H9 (cell line): Measurements from ENCODE around the gene LDB2. TPM values are rescaled to one million over a fixed set of nuclear protein-coding genes. Genes with fewer than 3 reads are reported as not detected.

Experiments
- DNase-seq: peaks from one replicate; pipeline ENCODE4 v3.0.0-alpha.2; 2017
- H2AFZ ChIP-seq: one replicate; pipeline ENCODE4 v1.6.1; 2013; ENCODE audit warnings: mild to moderate bottlenecking, low read length, control low read depth, moderate library complexity
- H2AK5ac ChIP-seq: 2 replicates; pipeline ENCODE4 v1.6.1; 2013; ENCODE audit warnings: low read length, control low read depth, mixed read lengths; ENCODE audit not compliant: insufficient read length
- H2BK120ac ChIP-seq: one replicate; pipeline ENCODE4 v1.6.1; 2013; ENCODE audit warnings: low read depth, mild to moderate bottlenecking, low read length, control low read depth, inconsistent platforms; ENCODE audit not compliant: poor library complexity, severe bottlenecking
- H2BK12ac ChIP-seq: 2 replicates; pipeline ENCODE4 v1.6.1; 2013; ENCODE audit warnings: low read length, control low read depth, mixed read lengths, low read depth; ENCODE audit not compliant: insufficient read length
- H2BK15ac ChIP-seq: 2 replicates; pipeline ENCODE4 v1.6.1; 2013; ENCODE audit warnings: low read depth, low read length, control low read depth
- H2BK20ac ChIP-seq: one replicate; pipeline ENCODE4 v1.6.1; 2013; ENCODE audit warnings: low read depth, mild to moderate bottlenecking, low read length, control low read depth, inconsistent platforms; ENCODE audit not compliant: poor library complexity, severe bottlenecking
- H2BK5ac ChIP-seq: 2 replicates; pipeline ENCODE4 v1.6.1; 2013; ENCODE audit warnings: low read length, control low read depth, mixed read lengths; ENCODE audit not compliant: insufficient read length
- H3K14ac ChIP-seq: 2 replicates; pipeline ENCODE4 v1.6.1; 2013; ENCODE audit warnings: low read length, control low read depth; ENCODE audit not compliant: insufficient read depth
- H3K18ac ChIP-seq: 2 replicates; pipeline ENCODE4 v1.6.1; 2013; ENCODE audit warnings: low read depth, mild to moderate bottlenecking, mixed read lengths, low read length, control low read depth; ENCODE audit not compliant: insufficient read length
- H3K23ac ChIP-seq: 2 replicates; pipeline ENCODE4 v1.6.1; 2013; ENCODE audit warnings: low read length, control low read depth, mixed read lengths, low read depth; ENCODE audit not compliant: insufficient read length
- H3K23me2 ChIP-seq: 2 replicates; pipeline ENCODE4 v1.6.1; 2013; ENCODE audit warnings: low read depth, mild to moderate bottlenecking, mixed read lengths, low read length, control low read depth; ENCODE audit not compliant: insufficient read length, poor library complexity, severe bottlenecking
- H3K27ac ChIP-seq: 2 replicates; pipeline ENCODE4 v1.5.1; 2013; ENCODE audit warnings: low read length, control low read depth, mixed read lengths, low read depth; ENCODE audit not compliant: insufficient read length
- H3K27me3 ChIP-seq: 2 replicates; pipeline ENCODE4 v1.6.1; 2013; ENCODE audit warnings: low read length, control low read depth, inconsistent platforms; ENCODE audit not compliant: insufficient read depth
- H3K4ac ChIP-seq: 2 replicates; pipeline ENCODE4 v1.6.1; 2013; ENCODE audit warnings: low read depth, mild to moderate bottlenecking, control low read depth, inconsistent platforms, low read length, moderate library complexity
- H3K4me1 ChIP-seq: 2 replicates; pipeline ENCODE4 v1.6.1; 2013; ENCODE audit warnings: low read length, control low read depth, inconsistent platforms; ENCODE audit not compliant: insufficient read depth
- H3K4me2 ChIP-seq: 2 replicates; pipeline ENCODE4 v1.6.1; 2013; ENCODE audit warnings: low read length, control low read depth, mixed read lengths; ENCODE audit not compliant: insufficient read length, insufficient read depth
- H3K56ac ChIP-seq: 2 replicates; pipeline ENCODE4 v1.6.1; 2013; ENCODE audit warnings: low read depth, mild to moderate bottlenecking, mixed read lengths, low read length, control low read depth; ENCODE audit not compliant: insufficient read length
- H3K79me1 ChIP-seq: 2 replicates; pipeline ENCODE4 v1.6.1; 2013; ENCODE audit warnings: low read depth, mild to moderate bottlenecking, moderate library complexity, low read length, control low read depth, inconsistent platforms; ENCODE audit not compliant: insufficient read depth, poor library complexity, severe bottlenecking
- H3K79me2 ChIP-seq: 2 replicates; pipeline ENCODE4 v1.6.1; 2013; ENCODE audit warnings: low read length, control low read depth, inconsistent platforms; ENCODE audit not compliant: insufficient read depth
- H3K9ac ChIP-seq: 2 replicates; pipeline ENCODE4 v1.6.1; 2013; ENCODE audit warnings: low read length, control low read depth, mixed read lengths; ENCODE audit not compliant: insufficient read length; ENCODE audit errors: extremely low read depth
- H3K9me3 ChIP-seq: one replicate; pipeline ENCODE4 v1.6.1; 2013; ENCODE audit warnings: low read depth, low read length, inconsistent platforms; ENCODE audit not compliant: control insufficient read depth
- H3T11ph ChIP-seq: one replicate; pipeline ENCODE4 v1.6.1; 2013; ENCODE audit warnings: mild to moderate bottlenecking, low read length, control low read depth, inconsistent platforms
- H4K20me1 ChIP-seq: one replicate; pipeline ENCODE4 v1.6.1; 2013; ENCODE audit not compliant: control insufficient read depth, insufficient read length, insufficient read depth
- H4K5ac ChIP-seq: 2 replicates; pipeline ENCODE4 v1.6.1; 2013; ENCODE audit warnings: low read depth, mild to moderate bottlenecking, mixed read lengths, low read length, control low read depth; ENCODE audit not compliant: insufficient read length
- H4K8ac ChIP-seq: replicated peaks from 2 replicates; pipeline ENCODE4 v1.6.1; 2013; ENCODE audit warnings: low read length, control low read depth, mixed read lengths, low read depth; ENCODE audit not compliant: insufficient read length
- H4K91ac ChIP-seq: 2 replicates; pipeline ENCODE4 v1.6.1; 2013; ENCODE audit warnings: low read depth, mild to moderate bottlenecking, moderate library complexity, mixed read lengths, low read length, control low read depth; ENCODE audit not compliant: insufficient read length
- H3K27ac Mint-ChIP-seq, 3 experiments: 2 replicates in 2 of 3; 3 replicates in 1 of 3; pipeline ENCODE4 v1.8.0; 2020 to 2021; ENCODE audit warnings: mixed read lengths in 3 of 3, mild to moderate bottlenecking in 1 of 3, moderate library complexity in 1 of 3
- H3K27me3 Mint-ChIP-seq: 2 replicates; pipeline ENCODE4 v1.8.0; 2021; ENCODE audit warnings: low read depth, mild to moderate bottlenecking, moderate library complexity, mixed read lengths
- H3K36me3 Mint-ChIP-seq, 3 experiments: 2 replicates in 2 of 3; 3 replicates in 1 of 3; pipeline ENCODE4 v1.8.0; 2020 to 2021; ENCODE audit warnings: low read depth in 3 of 3, mixed read lengths in 3 of 3; ENCODE audit not compliant: insufficient read depth in 1 of 3
- H3K4me1 Mint-ChIP-seq, 2 experiments: 2 replicates each; pipeline ENCODE4 v1.8.0; 2020; ENCODE audit warnings: mixed read lengths in 2 of 2
- H3K4me3 Mint-ChIP-seq, 2 experiments: 2 replicates in 1 of 2; 3 replicates in 1 of 2; pipeline ENCODE4 v1.8.0; 2020 to 2021; ENCODE audit warnings: mild to moderate bottlenecking in 2 of 2, mixed read lengths in 2 of 2, moderate library complexity in 1 of 2
- H3K9me3 Mint-ChIP-seq, 2 experiments: 2 replicates in 1 of 2; 3 replicates in 1 of 2; pipeline ENCODE4 v1.8.0; 2020; ENCODE audit warnings: mild to moderate bottlenecking in 2 of 2, mixed read lengths in 2 of 2, moderate library complexity in 1 of 2
- WGBS: extraction: QIAGEN DNeasy Blood & Tissue Kit; methylation state at CpG from one replicate; pipeline ENCODE4 v1.1.7; 2013; ENCODE audit warnings: missing lambda C conversion rate, low lambda C conversion rate, mixed read lengths; ENCODE audit not compliant: insufficient read length; ENCODE audit errors: extremely low coverage; 5-methylcytosine and 5-hydroxymethylcytosine counted together
- total RNA-seq: library from RNA; stranded (reverse); gene quantifications from 2 replicates; pipeline ENCODE4 v1.2.1, GENCODE V29; 2021
- TF ChIP-seq, protein P1 (sequence below): fragments of 200-600 bp; sonication (generic); conservative IDR thresholded peaks from 3 replicates; pipeline ENCODE4 v1.8.0; 2021; ENCODE audit warnings: antibody characterized with exemption, mild to moderate bottlenecking

Gene LDB2
- total RNA-seq, 1 experiment from 2014 or later = 22.5 TPM

DNA sequence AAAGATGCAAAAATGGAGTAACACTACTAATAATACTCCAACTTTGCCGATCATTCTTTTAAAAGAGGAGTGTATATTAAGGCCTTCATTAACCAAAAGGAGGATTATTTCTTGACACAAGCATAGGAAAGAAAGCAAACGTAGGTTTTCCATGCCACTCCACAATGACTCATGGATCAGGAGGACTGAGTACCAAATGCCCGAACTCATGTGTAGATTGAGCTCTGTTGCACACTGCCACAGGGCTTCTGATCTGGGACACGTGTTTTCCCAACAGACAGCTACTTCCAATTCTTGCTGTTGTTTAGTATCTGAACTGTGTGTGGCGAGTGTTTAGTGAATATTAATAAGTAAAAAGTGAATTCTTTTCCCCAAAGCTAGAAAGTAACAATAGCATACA lies 131.2 kb downstream of the LDB2 start:
- no peak overlapping the region for H3K9ac ChIP-seq
- no peaks in the 10 kb centered on the region for H3K9me3 Mint-ChIP-seq
- H4K5ac ChIP-seq = no peak overlapping the region
- no peak overlapping the region for H3K4me2 ChIP-seq
- H2BK20ac ChIP-seq = no peak overlapping the region
- no peak overlapping the region for H2BK12ac ChIP-seq
- peaks cover 0 to 1% (median 0%) of the 10 kb centered on the region in 3 experiments; a peak in 2 of 7 replicates for H3K36me3 Mint-ChIP-seq
- H2AFZ ChIP-seq = no peak overlapping the region
- H2BK120ac ChIP-seq = no peak overlapping the region
- no peak overlapping the region for H2BK15ac ChIP-seq
- no peak overlapping the region for H2AK5ac ChIP-seq
- H4K91ac ChIP-seq = no peak overlapping the region
- H3K4me3 Mint-ChIP-seq = no peak overlapping the region
- TF ChIP-seq, protein P1, sequence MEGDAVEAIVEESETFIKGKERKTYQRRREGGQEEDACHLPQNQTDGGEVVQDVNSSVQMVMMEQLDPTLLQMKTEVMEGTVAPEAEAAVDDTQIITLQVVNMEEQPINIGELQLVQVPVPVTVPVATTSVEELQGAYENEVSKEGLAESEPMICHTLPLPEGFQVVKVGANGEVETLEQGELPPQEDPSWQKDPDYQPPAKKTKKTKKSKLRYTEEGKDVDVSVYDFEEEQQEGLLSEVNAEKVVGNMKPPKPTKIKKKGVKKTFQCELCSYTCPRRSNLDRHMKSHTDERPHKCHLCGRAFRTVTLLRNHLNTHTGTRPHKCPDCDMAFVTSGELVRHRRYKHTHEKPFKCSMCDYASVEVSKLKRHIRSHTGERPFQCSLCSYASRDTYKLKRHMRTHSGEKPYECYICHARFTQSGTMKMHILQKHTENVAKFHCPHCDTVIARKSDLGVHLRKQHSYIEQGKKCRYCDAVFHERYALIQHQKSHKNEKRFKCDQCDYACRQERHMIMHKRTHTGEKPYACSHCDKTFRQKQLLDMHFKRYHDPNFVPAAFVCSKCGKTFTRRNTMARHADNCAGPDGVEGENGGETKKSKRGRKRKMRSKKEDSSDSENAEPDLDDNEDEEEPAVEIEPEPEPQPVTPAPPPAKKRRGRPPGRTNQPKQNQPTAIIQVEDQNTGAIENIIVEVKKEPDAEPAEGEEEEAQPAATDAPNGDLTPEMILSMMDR = no peak
- H3K4me1 Mint-ChIP-seq = peaks cover 9 to 13% of the 10 kb centered on the region in 2 experiments
- H3K18ac ChIP-seq = no peak overlapping the region
- no peak overlapping the region for H2BK5ac ChIP-seq
- DNase-seq = no peak
- no peak overlapping the region for H3K4ac ChIP-seq
- no peaks in the 10 kb centered on the region for H3K79me1 ChIP-seq
- H3K23me2 ChIP-seq = no peaks in the 10 kb centered on the region
- no peaks in the 10 kb centered on the region for H3K27me3 ChIP-seq
- H3K27ac Mint-ChIP-seq = peak overlapping the region in 1 of 3 experiments; percentile 63; a peak in 2 of 7 replicates
- 0 out of 2 replicates have a peak, but pooled peaks cover 3% of the 10 kb centered on the region for H3K4me1 ChIP-seq
- H3T11ph ChIP-seq = no peak overlapping the region
- no peak overlapping the region for H3K23ac ChIP-seq
- no peaks in the 10 kb centered on the region for H3K27me3 Mint-ChIP-seq
- no peak overlapping the region for H3K27ac ChIP-seq
- H4K20me1 ChIP-seq = no peaks in the 10 kb centered on the region
- no peaks in the 10 kb centered on the region for H3K9me3 ChIP-seq
- no peak overlapping the region for H4K8ac ChIP-seq
- H3K79me2 ChIP-seq = no peaks in the 10 kb centered on the region
- no peak overlapping the region for H3K56ac ChIP-seq
- no CpG with 5 or more reads among the region's 5 CpGs for WGBS
- no peak overlapping the region for H3K14ac ChIP-seq
